WI38 (cell line): ENCODE measurements around the gene PRG2.

Experiments used
- H3K4me3 ChIP-seq: 2 replicates; pipeline ENCODE4 v1.5.1; 2011; ENCODE audit warnings: low read depth, mild to moderate bottlenecking, control low read depth, low read length
- CTCF ChIP-seq: IDR thresholded peaks from 2 replicates; pipeline ENCODE4 v1.5.1; 2012; ENCODE audit warnings: low read depth, mild to moderate bottlenecking, control low read depth, low read length

PRG2 gene

DNA sequence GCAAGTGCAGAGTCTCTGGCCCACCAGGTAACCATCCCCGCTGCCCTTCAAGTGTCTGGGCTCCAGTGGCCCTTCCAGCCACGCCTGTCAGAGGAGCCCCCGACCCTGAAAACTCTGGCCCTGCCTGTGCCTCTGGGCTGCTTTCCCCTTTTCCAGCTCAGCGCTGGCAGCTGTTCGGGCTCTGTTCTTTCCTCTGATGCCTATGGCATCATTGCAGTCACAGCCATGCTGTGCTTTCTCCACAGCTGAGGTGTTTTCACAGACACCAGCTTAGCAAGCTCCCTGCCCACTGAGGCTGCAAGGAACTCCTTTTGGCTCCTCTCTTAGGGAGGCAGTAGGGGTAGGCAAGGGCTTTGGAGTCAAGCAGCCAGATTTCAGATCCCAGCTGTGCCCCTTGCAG, 31.1 kb downstream of the PRG2 start:
- no peak for TF ChIP-seq CTCF

DNA sequence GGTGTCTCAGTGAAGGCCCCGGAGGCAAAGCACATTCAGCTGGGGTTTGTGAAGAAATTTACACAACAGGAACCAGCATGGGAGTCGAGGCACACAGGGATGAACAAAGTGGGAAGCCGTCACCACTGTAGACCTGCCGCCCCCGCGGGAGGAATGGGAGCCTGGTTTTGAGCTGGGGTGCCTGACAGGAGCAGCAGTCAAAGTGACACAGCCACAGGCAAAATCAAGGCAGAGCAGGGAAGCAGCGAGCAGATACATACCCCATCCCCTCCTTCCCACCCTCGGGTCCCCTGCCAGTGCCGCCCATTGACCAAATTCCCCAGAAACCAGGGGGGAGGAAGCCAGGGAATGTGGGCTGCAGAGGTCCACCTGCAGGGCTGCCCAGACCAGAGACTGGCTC, 31.5 kb downstream of the PRG2 start:
- no peak overlapping the region for H3K4me3 ChIP-seq
- TF ChIP-seq CTCF: no peak

More for the DNA sequence above, 31.1 kb downstream of the PRG2 start:
- no peak overlapping the region for H3K4me3 ChIP-seq

GRCh38 chr11:57358543-57358961, 31.9 kb downstream of the PRG2 start:
- no peak overlapping the region for H3K4me3 ChIP-seq
- TF ChIP-seq CTCF: no peak

DNA sequence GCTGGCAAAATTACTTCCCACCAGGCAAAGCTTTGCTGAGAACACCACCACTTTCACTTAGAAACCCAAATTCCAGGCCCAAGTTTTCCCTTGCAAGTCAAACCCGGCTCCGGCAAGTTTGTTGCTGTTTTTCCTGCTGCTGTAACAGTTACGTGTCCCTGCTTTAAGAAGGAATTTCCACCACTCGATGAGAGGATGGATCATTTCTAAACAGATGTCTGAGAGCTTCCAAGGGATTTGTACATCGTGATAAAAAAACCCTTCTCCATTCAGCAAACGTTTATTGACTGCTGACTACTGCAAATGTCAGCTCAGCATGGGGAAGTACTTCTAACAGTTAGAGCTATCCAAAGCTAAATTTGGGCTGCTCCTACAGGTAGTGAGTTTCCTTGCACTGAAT, 32.6 kb downstream of the PRG2 start:
- H3K4me3 ChIP-seq: no peak overlapping the region
- no peak for TF ChIP-seq CTCF

- no peak for TF ChIP-seq CTCF
Observed at GRCh38 chr11:57357310-57357709, 33.1 kb downstream of the PRG2 start.

DNA sequence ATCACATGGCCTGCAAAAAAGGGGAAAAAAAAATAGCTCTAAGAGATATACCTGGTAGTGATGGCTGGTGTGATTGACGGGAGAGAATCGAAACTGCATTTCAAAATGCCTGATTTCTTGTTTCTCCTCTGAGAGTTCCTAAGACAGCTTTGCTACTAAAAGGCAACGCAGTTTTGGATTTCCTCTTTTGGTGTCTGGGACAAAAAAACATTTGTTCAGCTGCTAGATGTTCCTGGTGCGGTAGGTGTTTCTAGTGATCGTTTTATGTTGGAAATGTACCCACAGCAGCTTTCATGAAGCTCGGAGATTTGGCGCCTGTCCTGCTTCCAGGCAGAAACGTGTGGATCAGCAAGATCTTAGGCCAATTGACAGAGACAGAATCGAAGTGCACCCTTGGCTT, 34.2 kb downstream of the PRG2 start:
- no peak overlapping the region for H3K4me3 ChIP-seq
- TF ChIP-seq CTCF: no peak

More at GRCh38 chr11:57357310-57357709, 33.1 kb downstream of the PRG2 start:
- H3K4me3 ChIP-seq: no peak overlapping the region

DNA sequence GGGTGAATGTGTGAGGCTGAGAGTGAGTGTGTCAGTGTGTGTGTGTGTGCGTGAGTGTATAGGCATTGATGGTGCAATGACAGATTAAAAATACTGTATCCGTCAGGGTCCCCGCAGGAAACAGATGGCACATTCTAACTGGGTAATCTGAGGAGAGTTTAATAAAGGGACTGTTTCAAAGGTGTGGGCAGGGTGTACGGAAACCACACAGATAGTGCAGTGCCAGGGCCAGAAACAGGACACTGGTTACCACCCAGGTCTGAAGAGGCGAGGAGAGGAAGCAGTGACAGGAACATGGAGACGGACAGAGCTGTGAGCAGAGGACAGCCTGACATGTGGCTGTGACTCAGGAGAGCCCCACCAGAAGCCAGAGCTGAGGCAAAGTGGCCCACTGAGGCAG, 35.8 kb downstream of the PRG2 start:
- no peak overlapping the region for H3K4me3 ChIP-seq
- TF ChIP-seq CTCF: no peak
